H9 (cell line): ENCODE data around the gene PAXX. TPM values are rescaled to one million over a fixed set of nuclear protein-coding genes. Genes with fewer than 3 reads are reported as not detected.

Experiments used
- DNase-seq: peaks from one replicate; pipeline ENCODE4 v3.0.0-alpha.2; 2017
- H2AFZ ChIP-seq: one replicate; pipeline ENCODE4 v1.6.1; 2013; ENCODE audit warnings: mild to moderate bottlenecking, low read length, control low read depth, moderate library complexity
- H2AK5ac ChIP-seq: 2 replicates; pipeline ENCODE4 v1.6.1; 2013; ENCODE audit warnings: low read length, control low read depth, mixed read lengths; ENCODE audit not compliant: insufficient read length
- H2BK120ac ChIP-seq: one replicate; pipeline ENCODE4 v1.6.1; 2013; ENCODE audit warnings: low read depth, mild to moderate bottlenecking, low read length, control low read depth, inconsistent platforms; ENCODE audit not compliant: poor library complexity, severe bottlenecking
- H2BK12ac ChIP-seq: 2 replicates; pipeline ENCODE4 v1.6.1; 2013; ENCODE audit warnings: low read length, control low read depth, mixed read lengths, low read depth; ENCODE audit not compliant: insufficient read length
- H2BK15ac ChIP-seq: 2 replicates; pipeline ENCODE4 v1.6.1; 2013; ENCODE audit warnings: low read depth, low read length, control low read depth
- H2BK20ac ChIP-seq: one replicate; pipeline ENCODE4 v1.6.1; 2013; ENCODE audit warnings: low read depth, mild to moderate bottlenecking, low read length, control low read depth, inconsistent platforms; ENCODE audit not compliant: poor library complexity, severe bottlenecking
- H2BK5ac ChIP-seq: 2 replicates; pipeline ENCODE4 v1.6.1; 2013; ENCODE audit warnings: low read length, control low read depth, mixed read lengths; ENCODE audit not compliant: insufficient read length
- H3K14ac ChIP-seq: 2 replicates; pipeline ENCODE4 v1.6.1; 2013; ENCODE audit warnings: low read length, control low read depth; ENCODE audit not compliant: insufficient read depth
- H3K18ac ChIP-seq: 2 replicates; pipeline ENCODE4 v1.6.1; 2013; ENCODE audit warnings: low read depth, mild to moderate bottlenecking, mixed read lengths, low read length, control low read depth; ENCODE audit not compliant: insufficient read length
- H3K23ac ChIP-seq: 2 replicates; pipeline ENCODE4 v1.6.1; 2013; ENCODE audit warnings: low read length, control low read depth, mixed read lengths, low read depth; ENCODE audit not compliant: insufficient read length
- H3K23me2 ChIP-seq: 2 replicates; pipeline ENCODE4 v1.6.1; 2013; ENCODE audit warnings: low read depth, mild to moderate bottlenecking, mixed read lengths, low read length, control low read depth; ENCODE audit not compliant: insufficient read length, poor library complexity, severe bottlenecking
- H3K27ac ChIP-seq: 2 replicates; pipeline ENCODE4 v1.5.1; 2013; ENCODE audit warnings: low read length, control low read depth, mixed read lengths, low read depth; ENCODE audit not compliant: insufficient read length
- H3K27me3 ChIP-seq: 2 replicates; pipeline ENCODE4 v1.6.1; 2013; ENCODE audit warnings: low read length, control low read depth, inconsistent platforms; ENCODE audit not compliant: insufficient read depth
- H3K4ac ChIP-seq: 2 replicates; pipeline ENCODE4 v1.6.1; 2013; ENCODE audit warnings: low read depth, mild to moderate bottlenecking, control low read depth, inconsistent platforms, low read length, moderate library complexity
- H3K4me1 ChIP-seq: 2 replicates; pipeline ENCODE4 v1.6.1; 2013; ENCODE audit warnings: low read length, control low read depth, inconsistent platforms; ENCODE audit not compliant: insufficient read depth
- H3K4me2 ChIP-seq: 2 replicates; pipeline ENCODE4 v1.6.1; 2013; ENCODE audit warnings: low read length, control low read depth, mixed read lengths; ENCODE audit not compliant: insufficient read length, insufficient read depth
- H3K56ac ChIP-seq: 2 replicates; pipeline ENCODE4 v1.6.1; 2013; ENCODE audit warnings: low read depth, mild to moderate bottlenecking, mixed read lengths, low read length, control low read depth; ENCODE audit not compliant: insufficient read length
- H3K79me1 ChIP-seq: 2 replicates; pipeline ENCODE4 v1.6.1; 2013; ENCODE audit warnings: low read depth, mild to moderate bottlenecking, moderate library complexity, low read length, control low read depth, inconsistent platforms; ENCODE audit not compliant: insufficient read depth, poor library complexity, severe bottlenecking
- H3K79me2 ChIP-seq: 2 replicates; pipeline ENCODE4 v1.6.1; 2013; ENCODE audit warnings: low read length, control low read depth, inconsistent platforms; ENCODE audit not compliant: insufficient read depth
- H3K9ac ChIP-seq: 2 replicates; pipeline ENCODE4 v1.6.1; 2013; ENCODE audit warnings: low read length, control low read depth, mixed read lengths; ENCODE audit not compliant: insufficient read length; ENCODE audit errors: extremely low read depth
- H3K9me3 ChIP-seq: one replicate; pipeline ENCODE4 v1.6.1; 2013; ENCODE audit warnings: low read depth, low read length, inconsistent platforms; ENCODE audit not compliant: control insufficient read depth
- H3T11ph ChIP-seq: one replicate; pipeline ENCODE4 v1.6.1; 2013; ENCODE audit warnings: mild to moderate bottlenecking, low read length, control low read depth, inconsistent platforms
- H4K20me1 ChIP-seq: one replicate; pipeline ENCODE4 v1.6.1; 2013; ENCODE audit not compliant: control insufficient read depth, insufficient read length, insufficient read depth
- H4K5ac ChIP-seq: 2 replicates; pipeline ENCODE4 v1.6.1; 2013; ENCODE audit warnings: low read depth, mild to moderate bottlenecking, mixed read lengths, low read length, control low read depth; ENCODE audit not compliant: insufficient read length
- H4K8ac ChIP-seq: replicated peaks from 2 replicates; pipeline ENCODE4 v1.6.1; 2013; ENCODE audit warnings: low read length, control low read depth, mixed read lengths, low read depth; ENCODE audit not compliant: insufficient read length
- H4K91ac ChIP-seq: 2 replicates; pipeline ENCODE4 v1.6.1; 2013; ENCODE audit warnings: low read depth, mild to moderate bottlenecking, moderate library complexity, mixed read lengths, low read length, control low read depth; ENCODE audit not compliant: insufficient read length
- H3K27ac Mint-ChIP-seq, 3 experiments: 2 replicates in 2 of 3; 3 replicates in 1 of 3; pipeline ENCODE4 v1.8.0; 2020 to 2021; ENCODE audit warnings: mixed read lengths in 3 of 3, mild to moderate bottlenecking in 1 of 3, moderate library complexity in 1 of 3
- H3K27me3 Mint-ChIP-seq: 2 replicates; pipeline ENCODE4 v1.8.0; 2021; ENCODE audit warnings: low read depth, mild to moderate bottlenecking, moderate library complexity, mixed read lengths
- H3K36me3 Mint-ChIP-seq, 3 experiments: 2 replicates in 2 of 3; 3 replicates in 1 of 3; pipeline ENCODE4 v1.8.0; 2020 to 2021; ENCODE audit warnings: low read depth in 3 of 3, mixed read lengths in 3 of 3; ENCODE audit not compliant: insufficient read depth in 1 of 3
- H3K4me1 Mint-ChIP-seq, 2 experiments: 2 replicates each; pipeline ENCODE4 v1.8.0; 2020; ENCODE audit warnings: mixed read lengths in 2 of 2
- H3K4me3 Mint-ChIP-seq, 2 experiments: 2 replicates in 1 of 2; 3 replicates in 1 of 2; pipeline ENCODE4 v1.8.0; 2020 to 2021; ENCODE audit warnings: mild to moderate bottlenecking in 2 of 2, mixed read lengths in 2 of 2, moderate library complexity in 1 of 2
- H3K9me3 Mint-ChIP-seq, 2 experiments: 2 replicates in 1 of 2; 3 replicates in 1 of 2; pipeline ENCODE4 v1.8.0; 2020; ENCODE audit warnings: mild to moderate bottlenecking in 2 of 2, mixed read lengths in 2 of 2, moderate library complexity in 1 of 2
- WGBS: extraction: QIAGEN DNeasy Blood & Tissue Kit; methylation state at CpG from one replicate; pipeline ENCODE4 v1.1.7; 2013; ENCODE audit warnings: missing lambda C conversion rate, low lambda C conversion rate, mixed read lengths; ENCODE audit not compliant: insufficient read length; ENCODE audit errors: extremely low coverage; 5-methylcytosine and 5-hydroxymethylcytosine counted together
- total RNA-seq: library from RNA; stranded (reverse); gene quantifications from 2 replicates; pipeline ENCODE4 v1.2.1, GENCODE V29; 2021
- TF ChIP-seq, protein P1 (sequence below): fragments of 200-600 bp; sonication (generic); conservative IDR thresholded peaks from 3 replicates; pipeline ENCODE4 v1.8.0; 2021; ENCODE audit warnings: antibody characterized with exemption, mild to moderate bottlenecking

PAXX gene
- total RNA-seq, 1 experiment from 2014 or later: 51.2 TPM

GRCh38 chr9:136994888-136995230 lies 2.6 kb downstream of the PAXX start:
- peaks cover 9 to 12% of the 10 kb centered on the region in 2 experiments for H3K4me1 Mint-ChIP-seq
- H2BK15ac ChIP-seq: no peak overlapping the region
- H3K4ac ChIP-seq: no peak overlapping the region
- H2AFZ ChIP-seq: no peak overlapping the region
- H3K18ac ChIP-seq: no peak overlapping the region
- H3K79me2 ChIP-seq: no peaks in the 10 kb centered on the region
- H2BK5ac ChIP-seq: no peak overlapping the region
- H2AK5ac ChIP-seq: no peak overlapping the region
- peaks cover 23% of the 10 kb centered on the region for H3K27me3 Mint-ChIP-seq
- H2BK120ac ChIP-seq: no peak overlapping the region
- H4K91ac ChIP-seq: no peak overlapping the region
- H3K4me3 Mint-ChIP-seq: no peak overlapping the region
- no peak overlapping the region for H2BK20ac ChIP-seq
- peaks cover 2 to 8% (median 2%) of the 10 kb centered on the region in 3 experiments; a peak in 5 of 7 replicates for H3K36me3 Mint-ChIP-seq
- TF ChIP-seq, protein P1, sequence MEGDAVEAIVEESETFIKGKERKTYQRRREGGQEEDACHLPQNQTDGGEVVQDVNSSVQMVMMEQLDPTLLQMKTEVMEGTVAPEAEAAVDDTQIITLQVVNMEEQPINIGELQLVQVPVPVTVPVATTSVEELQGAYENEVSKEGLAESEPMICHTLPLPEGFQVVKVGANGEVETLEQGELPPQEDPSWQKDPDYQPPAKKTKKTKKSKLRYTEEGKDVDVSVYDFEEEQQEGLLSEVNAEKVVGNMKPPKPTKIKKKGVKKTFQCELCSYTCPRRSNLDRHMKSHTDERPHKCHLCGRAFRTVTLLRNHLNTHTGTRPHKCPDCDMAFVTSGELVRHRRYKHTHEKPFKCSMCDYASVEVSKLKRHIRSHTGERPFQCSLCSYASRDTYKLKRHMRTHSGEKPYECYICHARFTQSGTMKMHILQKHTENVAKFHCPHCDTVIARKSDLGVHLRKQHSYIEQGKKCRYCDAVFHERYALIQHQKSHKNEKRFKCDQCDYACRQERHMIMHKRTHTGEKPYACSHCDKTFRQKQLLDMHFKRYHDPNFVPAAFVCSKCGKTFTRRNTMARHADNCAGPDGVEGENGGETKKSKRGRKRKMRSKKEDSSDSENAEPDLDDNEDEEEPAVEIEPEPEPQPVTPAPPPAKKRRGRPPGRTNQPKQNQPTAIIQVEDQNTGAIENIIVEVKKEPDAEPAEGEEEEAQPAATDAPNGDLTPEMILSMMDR: no peak
- H3K14ac ChIP-seq: no peak overlapping the region
- DNase-seq: no peak
- H3K4me1 ChIP-seq: no peaks in the 10 kb centered on the region
- no peak overlapping the region for H3K27ac ChIP-seq
- no peaks in the 10 kb centered on the region for H3K79me1 ChIP-seq
- H3K27ac Mint-ChIP-seq: no peak overlapping the region
- no peak overlapping the region for H3T11ph ChIP-seq
- H4K20me1 ChIP-seq: no peaks in the 10 kb centered on the region
- H4K8ac ChIP-seq: no peak overlapping the region
- H3K4me2 ChIP-seq: no peak overlapping the region
- no CpG with 5 or more reads among the region's 40 CpGs for WGBS
- H3K23me2 ChIP-seq: peaks cover 6% of the 10 kb centered on the region
- no peaks in the 10 kb centered on the region for H3K9me3 ChIP-seq
- H2BK12ac ChIP-seq: no peak overlapping the region
- no peak overlapping the region for H4K5ac ChIP-seq
- H3K23ac ChIP-seq: no peak overlapping the region
- H3K56ac ChIP-seq: no peak overlapping the region
- H3K9me3 Mint-ChIP-seq: peaks cover 9 to 10% of the 10 kb centered on the region in 2 experiments; a peak in 3 of 5 replicates
- H3K9ac ChIP-seq: no peak overlapping the region
- H3K27me3 ChIP-seq: no peaks in the 10 kb centered on the region
